Left colon (tissue), 2 donors: ENCODE data around the gene MTSS2. TPM values are rescaled to one million over a fixed set of nuclear protein-coding genes. Genes with fewer than 3 reads are reported as not detected.
"Not testable (repeated sequence)": the region's sequence is repeated elsewhere in the genome, so short reads cannot be mapped to it uniquely, and the experiment has no call there.

Source experiments
- ATAC-seq: fragments of 200-7000 bp; cut with Tn5 transposase; one replicate; pipeline ENCODE4 v1.9.1; 2020; ENCODE audit warnings: mild to moderate bottlenecking, moderate library complexity
- DNase-seq, 2 donors: peaks; one replicate each; pipeline ENCODE4 v3.0.0-alpha.2; 2020
- intact Hi-C, 2 donors: fragments of 100-400 bp; cut with DNase I in 1 of 2; cut with micrococcal nuclease in 1 of 2; formaldehyde crosslinking; loops; one replicate each; pipeline versions ENCODE4 v1.11.2 to v1.14.0; 2022; cut with DNase I, micrococcal nuclease
- total RNA-seq, 2 donors: library from RNA; stranded (reverse); fragmentation: NEBNext Ultra II Directional; extraction: Animal tissue kit (Norgen Biotek cat#: 25700); gene quantifications; one replicate each; pipeline ENCODE4 v1.2.1, GENCODE V29; 2021
- donor health status: DM: no; HTN: no; CAD: no.
- donor health status: DM: yes; HTN: yes; CAD: no.

MTSS2 gene
- total RNA-seq, 2 donors from 2014 or later = 21.5 to 28.3 TPM

DNA sequence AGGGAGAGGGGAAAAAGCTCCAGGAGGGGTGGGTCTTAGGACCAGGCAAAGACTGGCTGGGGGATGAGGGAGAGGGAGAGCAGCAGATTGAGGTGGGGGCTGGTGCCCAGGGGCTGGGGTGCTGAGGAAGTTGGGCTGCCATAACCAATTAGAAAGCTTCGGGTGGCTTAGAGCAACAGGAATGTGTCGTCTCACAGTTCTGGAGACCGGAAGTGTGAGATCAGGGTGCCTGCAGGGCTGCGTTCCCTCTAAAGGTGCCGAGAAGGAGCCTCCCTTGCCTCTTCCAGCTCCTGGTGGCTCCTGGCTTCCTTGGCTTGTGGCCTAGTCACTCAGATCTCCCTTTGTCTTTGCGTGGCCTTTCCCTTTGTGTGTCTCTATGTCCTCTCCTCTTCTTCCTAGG, 37.2 kb downstream of the MTSS2 start:
- intact Hi-C loops = no loop called here
- no peak for DNase-seq
- ATAC-seq = no peak

DNA sequence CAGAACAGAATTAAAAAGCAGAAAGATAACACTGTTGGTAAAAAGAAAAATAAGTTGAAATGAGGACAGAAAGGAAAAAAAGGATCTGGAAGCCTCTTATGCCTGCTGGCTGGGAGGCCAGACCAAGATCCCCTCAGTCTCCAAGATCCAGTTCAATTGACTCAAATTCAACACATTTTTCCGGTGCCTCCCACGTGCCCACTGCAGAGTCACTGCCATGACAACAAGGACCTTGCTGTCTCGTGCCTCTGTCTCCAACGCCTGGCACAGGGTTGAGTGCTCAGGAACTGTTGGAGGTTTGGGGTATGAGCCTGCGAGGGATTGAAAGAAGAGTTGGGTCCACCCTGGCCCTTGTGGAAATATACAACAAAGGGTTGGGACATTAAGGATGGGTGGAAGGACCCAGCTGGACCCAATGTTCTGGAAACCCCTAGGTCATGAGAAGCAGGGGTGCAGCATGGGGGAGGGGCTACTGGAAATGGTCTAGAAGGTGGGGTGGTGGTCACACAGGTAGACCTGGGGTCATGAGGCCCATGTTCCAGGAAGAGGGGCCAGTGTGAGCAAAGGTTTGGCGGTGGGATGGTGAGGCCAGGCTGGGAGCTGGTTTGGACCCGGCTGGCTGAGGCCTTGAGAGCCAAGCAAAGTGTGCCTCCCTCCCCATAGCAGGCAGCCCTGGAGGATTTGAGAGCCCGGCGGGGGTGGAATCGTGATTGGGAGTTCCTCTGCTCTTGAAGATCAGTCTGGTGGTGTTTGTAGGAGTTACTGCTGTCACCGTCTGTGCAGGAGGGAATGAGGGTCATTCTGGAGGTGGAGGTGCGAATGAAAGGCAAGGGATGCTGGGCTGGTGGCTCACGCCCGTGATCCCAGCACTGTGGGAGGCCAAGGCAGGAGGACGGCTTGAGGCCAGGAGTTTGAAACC, 38.2 kb downstream of the MTSS2 start:
- DNase-seq = no peak
- no peak for ATAC-seq
- intact Hi-C loops = no loop called here

DNA sequence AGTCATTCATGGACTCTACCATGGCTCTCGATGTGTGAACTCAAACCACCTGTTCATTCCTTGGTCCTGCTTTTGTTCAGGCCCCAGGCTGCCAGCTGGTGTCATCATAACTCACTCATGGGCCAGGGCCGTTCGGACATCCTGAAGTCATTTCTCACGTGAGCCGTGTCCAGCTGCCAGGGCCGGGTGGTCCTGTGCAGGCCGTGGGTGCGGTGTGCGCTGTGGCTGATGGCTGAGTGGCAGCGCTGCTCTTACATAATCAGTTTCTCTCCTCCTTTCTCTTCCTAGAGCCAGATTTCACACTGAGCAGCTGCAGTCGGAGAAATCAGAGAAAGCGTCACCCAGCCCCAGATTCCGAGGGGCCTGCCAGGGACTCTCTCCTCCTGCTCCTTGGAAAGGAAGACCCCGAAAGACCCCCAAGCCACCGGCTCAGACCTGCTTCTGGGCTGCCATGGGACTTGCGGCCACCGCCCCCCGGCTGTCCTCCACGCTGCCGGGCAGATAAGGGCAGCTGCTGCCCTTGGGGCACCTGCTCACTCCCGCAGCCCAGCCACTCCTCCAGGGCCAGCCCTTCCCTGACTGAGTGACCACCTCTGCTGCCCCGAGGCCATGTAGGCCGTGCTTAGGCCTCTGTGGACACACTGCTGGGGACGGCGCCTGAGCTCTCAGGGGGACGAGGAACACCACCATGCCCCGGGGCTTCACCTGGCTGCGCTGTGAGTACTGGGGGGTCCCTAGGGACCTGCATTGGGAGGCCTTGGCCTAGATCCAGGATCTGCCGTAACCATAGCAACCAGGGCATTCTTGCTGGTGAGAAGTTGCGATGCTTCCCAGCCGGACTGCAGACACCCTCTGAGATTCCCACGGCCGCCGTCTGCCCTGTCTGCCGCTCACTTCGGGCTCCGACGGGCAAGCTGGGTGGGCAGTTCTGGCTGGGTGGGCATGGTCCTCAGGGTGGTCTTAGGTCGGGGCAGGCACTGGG, 39.3 kb downstream of the MTSS2 start, which contains the start of gene IL34:
Gene IL34, plus strand, starts transcription at position 300 of the 982 bp plus-strand sequence. Its CDS starts 389 bp downstream, at position 689.
- intact Hi-C loops = no loop called here
- no peak for ATAC-seq
- DNase-seq = no peak

DNA sequence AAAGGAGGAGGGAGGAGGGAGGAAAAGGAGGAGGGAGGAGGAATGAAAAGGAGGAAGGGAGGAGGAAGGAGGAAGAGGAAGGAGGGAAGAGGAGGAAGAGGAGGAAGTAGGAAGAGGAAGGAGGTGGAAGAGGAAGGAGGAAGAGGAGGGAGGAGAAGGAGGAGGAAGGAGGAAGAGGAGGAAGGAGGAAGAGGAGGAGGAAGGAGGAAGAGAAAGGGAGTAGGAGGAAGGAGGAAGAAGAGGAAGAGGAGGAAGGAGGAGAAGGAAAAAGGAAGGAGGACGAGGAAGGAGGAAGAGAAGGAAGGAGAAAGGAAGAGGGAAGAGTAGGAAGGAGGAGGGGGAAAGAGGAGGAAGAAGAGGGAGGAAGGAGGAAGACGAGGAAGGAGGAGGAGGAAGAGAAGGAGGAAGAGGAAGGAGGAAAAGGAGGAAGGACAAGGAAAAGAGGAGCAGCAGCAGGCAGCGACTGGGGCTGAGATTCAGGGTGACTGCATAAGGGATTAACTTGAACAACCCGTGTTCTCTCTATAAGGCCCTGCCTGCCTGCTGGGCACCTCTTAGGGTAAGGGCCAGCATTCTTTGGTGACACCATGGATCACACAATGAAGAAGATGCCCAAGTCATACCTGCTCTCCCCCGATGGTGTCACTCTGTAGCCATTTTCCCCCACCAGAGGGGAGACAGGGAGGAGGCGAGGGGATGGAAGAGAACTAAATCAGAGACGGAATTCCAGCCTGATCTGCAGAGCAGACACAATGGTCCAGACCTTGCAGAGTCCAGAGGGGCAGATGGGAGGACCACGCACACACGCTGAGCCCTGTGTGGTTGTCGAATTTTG, 40.9 kb downstream of the MTSS2 start:
- intact Hi-C loops = no loop called here
- no peak for ATAC-seq
- DNase-seq = no peak

DNA sequence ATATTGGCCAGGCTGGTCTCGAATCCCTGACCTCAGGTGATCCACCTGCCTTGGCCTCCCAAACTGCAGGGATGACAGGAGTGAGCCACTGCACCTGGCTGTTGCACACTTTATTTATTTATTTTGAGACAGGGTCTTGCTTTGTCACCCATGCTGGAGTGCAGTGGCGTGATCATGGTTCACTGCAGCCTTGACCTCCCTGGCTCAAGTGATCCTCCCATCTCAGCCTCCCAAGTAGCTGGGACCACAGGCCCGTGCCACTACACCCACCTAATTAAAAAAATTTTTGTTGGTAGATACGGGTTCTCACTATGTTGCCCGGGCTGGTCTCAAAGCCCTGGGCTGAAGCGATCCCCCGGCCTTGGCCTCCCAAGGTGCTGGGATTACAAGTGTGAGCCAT, 42.6 kb downstream of the MTSS2 start:
- ATAC-seq, intact Hi-C loops, DNase-seq: not testable (repeated sequence)

DNA sequence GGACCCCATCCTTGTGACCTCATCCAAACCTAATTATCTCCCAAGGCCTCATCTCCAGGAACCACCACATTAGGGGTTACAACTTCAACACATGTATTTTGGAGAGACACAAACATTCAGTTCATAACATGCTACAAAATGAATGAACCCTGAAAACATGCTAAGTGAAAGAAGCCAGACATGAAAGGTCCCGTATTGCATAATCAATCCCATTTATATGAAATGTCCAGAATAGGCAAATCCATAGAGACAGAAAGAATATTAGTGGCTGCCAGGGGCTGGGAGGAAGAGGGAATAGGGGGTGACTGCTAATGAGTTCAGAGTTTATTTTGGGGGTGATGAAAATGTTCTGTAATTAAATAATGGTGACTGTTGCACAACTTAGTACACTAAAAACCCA, 43.2 kb downstream of the MTSS2 start:
- intact Hi-C loops = no loop called here
- no peak for ATAC-seq

DNA sequence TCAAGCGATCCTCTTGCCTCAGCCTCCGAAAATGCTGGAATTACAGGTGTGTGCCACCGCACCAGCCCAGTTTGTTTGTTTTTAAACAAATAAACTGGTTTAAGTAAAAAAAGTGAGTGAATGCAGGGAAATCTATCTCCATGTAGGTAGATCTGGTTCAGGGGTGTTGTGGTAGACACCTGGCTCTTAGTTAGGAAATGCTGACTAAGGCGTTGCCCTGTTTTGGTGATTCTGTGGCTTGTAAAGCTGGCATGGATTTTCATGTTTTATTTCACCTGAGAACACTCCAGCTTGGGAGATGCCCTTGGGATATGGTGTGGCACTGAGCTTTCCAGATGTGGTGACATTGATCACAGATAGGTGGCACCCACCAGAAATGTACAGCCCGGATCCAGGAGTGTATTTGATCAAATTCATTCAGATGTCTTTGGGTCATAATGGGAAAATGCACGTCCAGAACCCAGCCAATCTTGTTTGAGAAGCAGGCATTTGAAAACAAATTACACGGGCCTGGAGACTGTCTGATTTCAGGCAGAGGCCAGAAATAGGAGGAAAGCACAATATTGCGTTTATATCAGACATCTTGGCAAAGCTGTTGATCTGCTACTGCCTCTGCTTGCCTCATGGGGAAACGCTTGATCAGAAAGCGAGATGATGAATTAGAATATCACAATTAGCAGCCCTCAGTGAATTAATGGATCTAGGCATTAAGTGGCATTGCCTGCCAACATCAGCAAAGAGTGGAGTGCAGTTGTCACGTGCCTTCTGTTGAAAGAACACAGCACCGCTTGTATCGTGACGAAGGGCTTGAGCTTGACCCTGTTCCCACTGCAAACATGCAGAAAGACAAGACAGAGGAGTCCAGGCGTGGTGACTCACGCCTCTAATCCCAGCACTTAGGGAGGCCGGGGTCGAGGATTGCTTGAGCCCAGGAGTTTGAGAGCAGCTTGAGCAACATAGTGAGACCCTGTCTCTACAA, 46.8 kb downstream of the MTSS2 start:
- DNase-seq (no peak), ATAC-seq (no peak)
- intact Hi-C loops = no loop called here

More for the DNA sequence above, 43.2 kb downstream of the MTSS2 start:
- DNase-seq = no peak

Other genes with a start within 250 kb of the MTSS2 start
- 1 to 10 TPM; 6.0 to 8.7 TPM for gene ST3GAL2, start 247.0 kb downstream of the MTSS2 start, total RNA-seq
- gene FCSK, start 231.5 kb downstream of the MTSS2 start, total RNA-seq = 10 to 100 TPM; 36.5 to 48.8 TPM
- 10 to 100 TPM; 49.5 to 54.4 TPM for gene COG4, start 162.5 kb downstream of the MTSS2 start, total RNA-seq
- gene SF3B3, start 162.2 kb downstream of the MTSS2 start, total RNA-seq = 100 to 1,000 TPM; 133 to 168 TPM
- gene IL34, start 39.5 kb downstream of the MTSS2 start, total RNA-seq = 1 to 10 TPM in 1 of 2 donors, under 1 TPM in 1; 0.89 to 1.5 TPM
- gene VAC14, start 115.1 kb upstream of the MTSS2 start, total RNA-seq = 10 to 100 TPM; 26.9 to 32.1 TPM